KBM-7 (cell line): ENCODE data around the gene INPP5D.

Experiments
- DNase-seq: peaks from one replicate; pipeline ENCODE4 v3.0.0-alpha.2; 2015
- in situ Hi-C: fragments of 300-500 bp; cut with MboI; formaldehyde crosslinking; loops from 2 replicates; pipeline ENCODE4 v1.14.3; 2020; ENCODE audit warnings: low sequenced_read_pairs, low pct_unique_long_range_greater_than_20kb, mixed read lengths

The INPP5D gene

DNA sequence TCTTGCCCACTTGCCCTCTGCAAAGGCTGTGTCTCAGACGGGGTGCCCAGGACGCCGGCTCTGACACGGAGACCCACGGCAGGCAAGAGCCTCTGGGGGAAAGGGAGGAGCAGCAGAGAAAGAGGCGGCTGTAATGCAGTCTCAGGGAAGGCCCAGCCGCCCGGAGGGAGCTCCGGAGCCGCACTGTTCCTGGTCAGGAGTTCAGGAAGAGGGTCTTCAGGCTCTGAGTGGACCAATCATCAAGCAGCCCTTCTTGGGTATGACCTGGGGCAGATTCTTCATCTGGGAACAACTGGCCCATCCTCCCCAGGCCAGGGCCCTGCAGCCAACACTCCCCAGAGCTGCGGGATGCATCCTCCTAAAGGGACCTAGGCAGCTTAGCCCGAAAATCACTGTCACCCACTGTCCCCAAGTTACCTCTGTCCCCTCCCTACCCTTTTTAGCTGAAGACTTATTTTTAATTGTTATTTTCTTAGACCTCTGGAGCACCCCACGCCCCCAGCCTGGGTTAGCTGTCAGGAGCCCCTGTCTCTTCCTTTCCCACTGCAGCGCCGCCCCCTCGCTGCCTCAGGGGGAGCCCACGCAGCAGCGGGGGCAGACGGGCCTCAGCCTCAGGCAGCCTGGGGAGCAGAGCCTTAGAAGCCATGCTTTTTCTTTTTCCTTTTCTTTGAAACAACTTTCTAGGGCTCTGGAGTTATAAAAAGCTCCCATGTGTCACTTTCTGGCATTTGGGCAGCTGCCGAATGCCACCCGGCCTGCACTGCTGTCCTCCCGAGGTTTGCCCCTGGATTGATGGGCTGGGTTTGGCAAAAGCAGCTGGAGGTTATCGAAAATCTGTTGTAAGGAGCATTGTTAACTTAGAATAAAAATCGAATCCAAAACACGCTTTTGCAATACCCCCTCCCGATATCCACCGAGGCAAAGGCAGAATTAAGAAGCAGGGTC is 28.3 kb upstream of the INPP5D start:
- in situ Hi-C loops: no loop called here

DNA sequence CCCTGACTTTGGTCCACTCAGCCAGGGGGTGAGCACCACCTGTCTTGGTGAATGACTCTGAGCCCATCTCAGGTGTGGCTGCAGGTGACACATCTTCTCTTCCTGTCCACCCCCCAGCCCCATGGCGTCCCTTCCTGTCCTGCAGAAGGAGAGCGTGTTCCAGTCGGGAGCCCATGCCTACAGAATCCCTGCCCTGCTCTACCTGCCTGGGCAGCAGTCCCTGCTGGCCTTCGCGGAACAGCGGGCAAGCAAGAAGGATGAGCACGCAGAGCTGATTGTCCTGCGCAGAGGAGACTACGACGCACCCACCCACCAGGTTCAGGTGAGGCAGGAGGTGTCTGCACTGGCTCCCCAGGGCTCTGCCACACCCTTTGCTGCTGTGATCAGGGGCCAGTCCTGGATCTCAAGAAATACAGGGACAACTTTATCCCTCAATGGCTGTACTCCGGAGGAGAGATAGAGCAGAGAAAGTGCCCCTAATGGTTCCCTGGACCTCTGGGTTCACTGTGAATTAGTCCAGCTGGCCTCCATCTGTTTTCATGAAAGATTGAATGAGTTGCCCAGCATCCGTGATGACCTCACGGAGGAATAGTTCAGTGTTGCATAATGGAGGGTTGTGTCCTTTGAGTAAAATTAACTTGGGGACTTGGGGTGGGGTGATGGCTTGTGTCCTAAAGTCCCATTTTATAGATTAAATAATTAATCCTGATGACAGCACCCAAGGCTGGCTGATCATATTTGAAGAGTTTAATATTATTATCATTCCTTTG is 27.4 kb upstream of the INPP5D start, which contains the start of gene NEU2:
TSS of gene NEU2 (plus strand) at position 122 of the 770 bp plus-strand sequence. CDS start at position 122, 0 bp downstream.
- no peak for DNase-seq
- in situ Hi-C loops: no loop called here

More for the DNA sequence above, 28.3 kb upstream of the INPP5D start:
- no peak for DNase-seq

DNA sequence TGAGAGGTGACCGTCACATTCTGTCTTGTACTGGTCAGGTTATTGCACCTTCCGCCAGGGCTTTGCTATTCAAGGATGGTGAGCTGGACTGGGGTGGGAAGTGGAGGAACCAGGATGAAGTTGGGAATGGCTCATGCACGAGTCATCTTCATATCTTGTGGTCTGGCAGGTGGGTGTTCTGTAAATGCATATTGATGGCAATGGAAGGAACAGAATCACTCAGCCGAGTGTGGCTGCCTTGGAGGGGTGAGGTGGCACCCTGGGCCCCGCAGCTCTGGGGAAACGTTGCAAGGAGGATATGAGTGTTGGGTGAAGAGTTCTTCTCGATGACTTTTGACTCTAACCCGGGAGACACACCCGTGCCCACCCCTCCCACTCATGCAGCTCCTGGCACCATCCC is 26.5 kb upstream of the INPP5D start:
- in situ Hi-C loops: no loop called here
- no peak for DNase-seq

DNA sequence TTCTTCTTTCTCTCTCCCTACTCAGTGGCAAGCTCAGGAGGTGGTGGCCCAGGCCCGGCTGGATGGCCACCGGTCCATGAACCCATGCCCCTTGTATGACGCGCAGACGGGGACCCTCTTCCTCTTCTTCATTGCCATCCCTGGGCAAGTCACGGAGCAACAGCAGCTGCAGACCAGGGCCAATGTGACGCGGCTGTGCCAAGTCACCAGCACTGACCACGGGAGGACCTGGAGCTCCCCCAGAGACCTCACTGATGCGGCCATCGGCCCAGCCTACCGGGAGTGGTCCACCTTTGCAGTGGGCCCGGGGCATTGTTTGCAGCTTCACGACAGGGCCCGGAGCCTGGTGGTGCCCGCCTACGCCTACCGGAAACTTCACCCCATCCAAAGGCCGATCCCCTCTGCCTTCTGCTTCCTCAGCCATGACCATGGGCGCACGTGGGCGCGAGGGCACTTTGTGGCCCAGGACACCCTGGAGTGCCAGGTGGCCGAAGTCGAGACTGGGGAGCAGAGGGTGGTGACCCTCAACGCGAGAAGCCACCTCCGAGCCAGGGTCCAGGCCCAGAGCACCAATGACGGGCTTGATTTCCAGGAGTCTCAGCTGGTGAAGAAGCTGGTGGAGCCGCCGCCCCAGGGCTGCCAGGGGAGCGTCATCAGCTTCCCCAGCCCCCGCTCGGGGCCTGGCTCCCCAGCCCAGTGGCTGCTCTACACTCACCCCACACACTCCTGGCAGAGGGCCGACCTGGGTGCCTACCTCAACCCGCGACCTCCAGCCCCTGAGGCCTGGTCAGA is 25.9 kb upstream of the INPP5D start:
- in situ Hi-C loops: no loop called here
- no peak for DNase-seq

DNA sequence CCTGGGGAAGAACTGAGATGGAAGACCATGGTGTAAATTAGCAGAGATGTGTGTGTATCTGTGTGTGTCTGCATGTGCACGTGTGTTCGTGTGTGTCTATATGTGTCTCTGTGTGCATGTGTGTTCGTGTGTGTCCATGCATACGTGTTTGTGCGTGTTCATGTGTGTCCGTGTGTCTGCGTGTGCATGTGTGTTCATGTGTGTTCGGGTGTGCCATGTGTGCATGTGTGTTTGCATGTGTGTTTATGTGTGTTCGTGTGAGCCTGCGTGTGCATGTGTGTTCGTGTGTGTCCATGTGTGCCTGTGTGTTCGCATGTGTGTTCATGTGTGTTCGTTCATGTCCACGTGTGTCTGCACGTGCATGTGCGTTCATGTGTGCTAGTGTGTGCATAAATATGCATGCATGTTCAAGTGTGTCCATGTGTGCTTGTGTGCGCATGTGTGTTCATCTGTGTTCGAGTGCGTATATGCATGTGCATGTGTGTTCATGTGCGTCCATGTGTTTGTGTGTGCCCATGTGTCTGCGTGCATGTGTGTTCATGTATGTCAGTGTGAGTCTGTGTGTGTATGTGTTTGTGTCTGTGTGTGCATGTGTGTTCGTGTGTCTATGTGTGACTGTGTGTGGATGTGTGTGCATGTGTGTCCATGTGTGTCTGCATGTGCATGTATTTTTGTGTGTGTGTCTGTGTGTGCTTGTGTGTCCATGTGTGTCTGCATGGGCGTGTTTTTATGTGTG is 24.5 kb upstream of the INPP5D start:
- in situ Hi-C loops: no loop called here
- DNase-seq: no peak

DNA sequence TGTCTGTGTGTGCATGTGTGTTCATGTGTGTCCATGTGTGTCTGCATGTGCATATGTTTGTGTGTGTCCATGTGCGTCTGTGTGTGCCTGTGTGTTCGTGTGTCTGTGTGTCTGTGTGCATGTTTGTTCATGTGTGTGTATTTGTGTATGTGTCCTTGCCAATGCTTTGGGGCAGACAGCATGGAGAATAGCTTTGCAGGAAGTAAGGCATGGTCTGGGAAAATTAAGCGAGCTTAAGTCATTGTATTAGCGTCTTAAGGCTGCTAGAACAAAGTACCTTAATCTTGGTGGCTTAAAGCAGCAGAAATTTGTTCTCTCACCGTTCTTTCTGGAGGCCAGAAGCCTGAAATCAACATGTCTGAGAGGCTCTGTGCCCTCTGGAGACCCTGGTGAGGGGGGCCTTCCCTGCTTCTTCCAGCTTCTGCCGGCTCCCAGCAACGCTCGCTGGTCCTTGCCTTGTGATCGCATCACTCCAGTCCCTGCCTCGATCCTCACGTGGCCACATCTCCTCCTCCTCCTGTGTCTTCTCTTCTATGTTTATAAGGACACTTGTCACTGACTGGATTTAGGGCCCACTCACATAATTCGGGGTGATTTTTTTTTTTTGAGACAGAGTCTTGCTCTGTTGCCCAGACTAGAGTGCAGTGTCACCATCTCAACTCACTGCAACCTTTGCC is 23.8 kb upstream of the INPP5D start:
- DNase-seq: no peak
- in situ Hi-C loops: no loop called here

DNA sequence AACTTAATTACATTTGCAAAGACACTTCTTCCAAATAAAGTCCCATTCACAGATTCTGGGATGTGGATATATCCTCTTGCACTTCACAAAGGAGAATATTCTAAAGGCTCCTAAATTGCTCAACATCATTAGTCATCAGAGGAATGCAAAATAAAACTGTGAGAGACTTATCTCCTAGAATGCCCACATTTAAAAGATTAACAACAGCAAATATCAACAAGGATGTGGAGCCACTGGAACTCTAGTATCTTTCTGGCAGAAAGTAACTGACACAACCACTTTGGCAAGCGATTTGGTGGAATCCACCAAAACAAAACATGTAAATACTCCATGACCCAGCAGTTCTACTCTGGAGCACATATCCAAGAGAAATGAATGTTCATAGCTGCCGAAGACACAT is 23.1 kb upstream of the INPP5D start:
- in situ Hi-C loops: no loop called here
- no peak for DNase-seq

- in situ Hi-C loops: no loop called here
- DNase-seq: no peak
Measured at GRCh38 chr2:233039212-233039845, 20.8 kb upstream of the INPP5D start.

DNA sequence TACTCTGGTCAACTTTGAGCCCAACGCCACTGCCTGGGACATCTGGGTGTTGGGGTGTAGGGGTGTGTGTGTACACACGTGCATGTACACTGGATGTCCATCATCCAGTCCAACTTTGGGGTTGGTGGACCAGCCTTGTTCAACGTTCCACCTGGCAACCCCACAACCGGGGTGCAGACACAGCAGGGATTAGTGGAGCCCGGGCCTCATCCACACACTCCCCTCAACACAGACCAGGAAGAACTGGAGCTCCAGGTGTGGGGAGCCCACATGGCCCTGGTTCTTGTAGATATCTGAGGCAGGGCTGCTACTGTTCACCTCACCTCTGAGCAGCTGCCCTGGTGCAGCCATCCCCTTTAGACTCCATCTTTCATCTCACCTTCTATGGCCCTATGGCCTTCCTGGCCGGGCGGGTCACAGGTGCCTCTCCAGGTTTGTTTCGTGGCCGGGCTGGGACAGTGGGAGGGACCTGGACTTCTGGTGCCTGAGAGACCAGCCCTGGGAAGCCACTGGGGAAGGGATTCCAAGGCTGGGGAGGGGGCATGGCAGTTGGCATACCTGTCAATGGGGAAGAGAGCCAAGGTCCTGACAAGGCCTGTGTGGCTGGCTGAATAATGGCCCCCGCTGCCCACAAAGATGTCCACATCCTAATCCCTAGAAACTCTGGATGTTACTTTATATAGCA is 20.2 kb upstream of the INPP5D start:
- no peak for DNase-seq
- in situ Hi-C loops: no loop called here

DNA sequence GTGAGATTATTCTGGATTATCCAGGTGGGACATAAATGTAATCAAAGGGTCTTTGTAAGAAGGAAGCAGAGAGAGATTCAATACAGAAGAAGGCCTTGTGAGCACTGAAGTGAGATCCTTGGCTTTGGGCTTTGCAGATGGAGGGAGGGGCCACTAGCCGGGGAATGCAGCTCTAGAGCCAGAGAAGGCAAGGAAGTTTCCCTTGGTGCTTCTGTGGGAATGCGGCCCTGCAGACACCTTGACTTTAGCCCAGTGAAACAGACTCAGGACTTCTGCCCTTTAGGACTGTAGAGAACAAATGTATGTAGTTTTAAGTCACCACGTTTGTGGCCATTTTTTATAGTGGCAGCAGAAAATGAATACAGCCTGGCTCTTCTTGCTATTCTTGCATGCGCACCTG is 19.6 kb upstream of the INPP5D start:
- in situ Hi-C loops: no loop called here
- no peak for DNase-seq

DNA sequence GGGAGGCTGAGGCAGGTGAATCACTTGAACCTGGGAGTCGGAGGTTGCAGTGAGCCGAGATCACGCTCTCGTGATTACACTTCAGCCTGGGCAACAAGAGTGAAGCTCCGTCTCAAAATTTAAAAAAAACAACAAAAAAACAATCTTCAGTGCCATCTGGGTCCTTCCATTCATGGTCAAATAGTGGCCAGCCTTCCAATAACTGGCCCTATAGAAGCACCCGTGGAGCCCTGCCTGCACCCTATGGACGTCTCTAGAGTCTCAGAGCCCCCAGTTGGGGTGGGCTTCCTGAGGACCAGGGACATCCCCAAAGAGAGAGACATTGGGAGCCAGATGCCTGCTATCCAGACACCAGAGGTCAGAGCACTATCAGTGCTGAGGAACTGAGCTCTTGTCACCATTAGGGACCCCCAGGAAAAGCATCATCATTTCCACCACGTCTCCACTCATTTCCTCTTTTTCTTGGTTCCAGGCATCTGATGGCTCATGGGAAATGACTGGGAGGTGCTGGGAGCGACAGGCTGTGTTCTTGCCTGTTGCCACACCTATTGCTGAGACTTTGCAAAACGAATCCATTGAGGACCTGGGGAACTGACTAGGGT is 18.3 kb upstream of the INPP5D start:
- in situ Hi-C loops: no loop called here
- no peak for DNase-seq

GRCh38 chr2:233042549-233042948 is 17.6 kb upstream of the INPP5D start:
- no peak for DNase-seq
- in situ Hi-C loops: no loop called here

GRCh38 chr2:233044974-233045605 is 15.1 kb upstream of the INPP5D start:
- DNase-seq: no peak
- in situ Hi-C loops: no loop called here

GRCh38 chr2:233047206-233047605 is 12.9 kb upstream of the INPP5D start:
- in situ Hi-C loops: no loop called here
- no peak for DNase-seq

DNA sequence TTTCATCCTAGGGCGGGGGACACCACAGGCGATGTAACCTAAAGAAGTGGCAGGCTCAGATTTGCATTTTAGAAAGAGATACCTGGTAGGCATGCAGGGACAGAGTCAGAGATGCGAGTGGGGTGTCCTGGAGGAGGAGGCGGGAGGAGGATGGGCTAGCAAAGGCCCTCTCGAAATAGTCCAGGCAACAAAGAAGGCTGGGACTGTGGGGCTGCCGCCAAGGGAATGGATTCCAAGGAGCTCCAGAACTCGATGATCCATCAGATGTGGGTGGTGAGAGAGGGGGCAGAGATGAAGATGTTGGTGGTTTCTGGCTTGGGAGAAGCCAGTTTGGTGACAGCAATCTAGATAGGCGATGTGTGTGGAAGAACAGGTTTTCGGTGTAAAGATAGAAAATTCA is 12.5 kb upstream of the INPP5D start:
- in situ Hi-C loops: no loop called here
- no peak for DNase-seq

GRCh38 chr2:233048569-233049193 is 11.5 kb upstream of the INPP5D start:
- in situ Hi-C loops: no loop called here
- DNase-seq: no peak
